HL-60 (cell line): Measurements from ENCODE around the gene MAPK10.

Experiments
- DNase-seq, 2 experiments: peaks; one replicate each; pipeline ENCODE4 v3.0.0-alpha.2; 2010 to 2020; ENCODE audit warnings: low read depth in 1 of 2, low spot score in 1 of 2
- H3K27ac ChIP-seq: fragments of 250-450 bp; sonication (Bioruptor Pico); replicated peaks from 2 replicates; pipeline ENCODE4 v1.5.1; 2020; ENCODE audit warnings: mild to moderate bottlenecking, moderate library complexity
- H3K27me3 ChIP-seq: fragments of 250-450 bp; sonication (Bioruptor Pico); 2 replicates; pipeline ENCODE4 v1.5.1; 2021; ENCODE audit warnings: mild to moderate bottlenecking, moderate library complexity; ENCODE audit not compliant: insufficient read depth, poor library complexity, severe bottlenecking
- H3K4me3 ChIP-seq: replicated peaks from 2 replicates; pipeline ENCODE4 v1.5.1; 2011; ENCODE audit warnings: mild to moderate bottlenecking, control low read depth, low read length; ENCODE audit not compliant: insufficient read depth
- GABPA ChIP-seq: IDR thresholded peaks from 2 replicates; pipeline ENCODE4 v1.6.1; 2012; ENCODE audit warnings: low read depth
- POLR2AphosphoS5 ChIP-seq: IDR thresholded peaks from 2 replicates; pipeline ENCODE4 v1.6.1; 2012; ENCODE audit warnings: low read depth
- SPI1 ChIP-seq: IDR thresholded peaks from 2 replicates; pipeline ENCODE4 v1.6.1; 2012; ENCODE audit warnings: low read depth, mild to moderate bottlenecking, borderline replicate concordance
- TF ChIP-seq, protein P1 (sequence below): IDR thresholded peaks from one replicate; pipeline ENCODE4 v1.5.1; 2011; ENCODE audit warnings: low read length, control low read depth, inconsistent platforms; ENCODE audit not compliant: insufficient read depth
- TF ChIP-seq, protein P2 (sequence below): IDR thresholded peaks from 2 replicates; pipeline ENCODE4 v1.6.1; 2012; ENCODE audit warnings: low read depth; ENCODE audit not compliant: insufficient replicate concordance

The MAPK10 gene

DNA sequence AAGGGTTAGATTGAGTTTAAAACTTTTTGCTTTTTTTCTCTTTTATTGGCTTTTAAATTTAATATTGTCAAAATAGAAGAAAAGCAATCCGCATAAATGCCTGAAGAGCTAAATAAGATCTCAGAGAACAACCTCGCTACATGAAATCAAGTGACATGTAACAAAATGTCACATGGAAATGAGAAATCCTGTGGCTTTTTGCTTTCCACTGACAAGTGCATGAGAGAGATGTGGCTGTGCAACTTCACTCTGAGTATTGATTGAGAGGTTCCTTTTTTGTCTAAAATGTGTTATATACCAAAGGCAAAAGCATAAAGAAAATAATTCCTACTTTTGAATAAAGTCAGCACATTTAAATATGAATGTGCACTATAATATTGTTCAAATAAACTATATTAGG is 263.5 kb downstream of the MAPK10 start:
- TF ChIP-seq POLR2AphosphoS5 (no peak), GABPA (no peak)
- TF ChIP-seq, protein P1, sequence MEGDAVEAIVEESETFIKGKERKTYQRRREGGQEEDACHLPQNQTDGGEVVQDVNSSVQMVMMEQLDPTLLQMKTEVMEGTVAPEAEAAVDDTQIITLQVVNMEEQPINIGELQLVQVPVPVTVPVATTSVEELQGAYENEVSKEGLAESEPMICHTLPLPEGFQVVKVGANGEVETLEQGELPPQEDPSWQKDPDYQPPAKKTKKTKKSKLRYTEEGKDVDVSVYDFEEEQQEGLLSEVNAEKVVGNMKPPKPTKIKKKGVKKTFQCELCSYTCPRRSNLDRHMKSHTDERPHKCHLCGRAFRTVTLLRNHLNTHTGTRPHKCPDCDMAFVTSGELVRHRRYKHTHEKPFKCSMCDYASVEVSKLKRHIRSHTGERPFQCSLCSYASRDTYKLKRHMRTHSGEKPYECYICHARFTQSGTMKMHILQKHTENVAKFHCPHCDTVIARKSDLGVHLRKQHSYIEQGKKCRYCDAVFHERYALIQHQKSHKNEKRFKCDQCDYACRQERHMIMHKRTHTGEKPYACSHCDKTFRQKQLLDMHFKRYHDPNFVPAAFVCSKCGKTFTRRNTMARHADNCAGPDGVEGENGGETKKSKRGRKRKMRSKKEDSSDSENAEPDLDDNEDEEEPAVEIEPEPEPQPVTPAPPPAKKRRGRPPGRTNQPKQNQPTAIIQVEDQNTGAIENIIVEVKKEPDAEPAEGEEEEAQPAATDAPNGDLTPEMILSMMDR: no peak
- TF ChIP-seq, protein P2, sequence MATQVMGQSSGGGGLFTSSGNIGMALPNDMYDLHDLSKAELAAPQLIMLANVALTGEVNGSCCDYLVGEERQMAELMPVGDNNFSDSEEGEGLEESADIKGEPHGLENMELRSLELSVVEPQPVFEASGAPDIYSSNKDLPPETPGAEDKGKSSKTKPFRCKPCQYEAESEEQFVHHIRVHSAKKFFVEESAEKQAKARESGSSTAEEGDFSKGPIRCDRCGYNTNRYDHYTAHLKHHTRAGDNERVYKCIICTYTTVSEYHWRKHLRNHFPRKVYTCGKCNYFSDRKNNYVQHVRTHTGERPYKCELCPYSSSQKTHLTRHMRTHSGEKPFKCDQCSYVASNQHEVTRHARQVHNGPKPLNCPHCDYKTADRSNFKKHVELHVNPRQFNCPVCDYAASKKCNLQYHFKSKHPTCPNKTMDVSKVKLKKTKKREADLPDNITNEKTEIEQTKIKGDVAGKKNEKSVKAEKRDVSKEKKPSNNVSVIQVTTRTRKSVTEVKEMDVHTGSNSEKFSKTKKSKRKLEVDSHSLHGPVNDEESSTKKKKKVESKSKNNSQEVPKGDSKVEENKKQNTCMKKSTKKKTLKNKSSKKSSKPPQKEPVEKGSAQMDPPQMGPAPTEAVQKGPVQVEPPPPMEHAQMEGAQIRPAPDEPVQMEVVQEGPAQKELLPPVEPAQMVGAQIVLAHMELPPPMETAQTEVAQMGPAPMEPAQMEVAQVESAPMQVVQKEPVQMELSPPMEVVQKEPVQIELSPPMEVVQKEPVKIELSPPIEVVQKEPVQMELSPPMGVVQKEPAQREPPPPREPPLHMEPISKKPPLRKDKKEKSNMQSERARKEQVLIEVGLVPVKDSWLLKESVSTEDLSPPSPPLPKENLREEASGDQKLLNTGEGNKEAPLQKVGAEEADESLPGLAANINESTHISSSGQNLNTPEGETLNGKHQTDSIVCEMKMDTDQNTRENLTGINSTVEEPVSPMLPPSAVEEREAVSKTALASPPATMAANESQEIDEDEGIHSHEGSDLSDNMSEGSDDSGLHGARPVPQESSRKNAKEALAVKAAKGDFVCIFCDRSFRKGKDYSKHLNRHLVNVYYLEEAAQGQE: no peak
- Histone ChIP-seq H3K4me3 (no peak overlapping the region), H3K27me3 (no peaks in the 10 kb centered on the region), H3K27ac (no peak overlapping the region)
- no peak for DNase-seq

DNA sequence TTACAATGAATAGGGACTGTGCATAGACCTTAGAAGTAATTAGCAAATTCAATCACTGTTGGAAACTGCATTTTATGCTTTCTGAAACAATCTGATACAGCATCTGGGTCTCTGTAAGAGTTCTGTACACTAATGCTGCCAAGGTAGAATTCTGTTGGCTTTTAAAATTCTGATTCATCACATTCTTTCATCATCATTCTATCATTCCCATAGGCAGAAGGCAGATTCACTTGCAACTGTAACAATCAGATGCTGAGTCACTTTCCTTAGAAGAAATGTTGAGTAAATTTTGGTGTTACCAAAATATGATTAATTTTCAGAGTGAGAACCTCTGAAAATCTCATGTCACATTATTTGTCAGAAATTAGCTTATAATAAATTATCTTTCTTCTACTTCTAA is 267.2 kb downstream of the MAPK10 start:
- Histone ChIP-seq H3K27ac (no peak overlapping the region), H3K27me3 (no peaks in the 10 kb centered on the region), H3K4me3 (no peak overlapping the region)
- TF ChIP-seq, protein P2: no peak
- TF ChIP-seq GABPA: no peak
- TF ChIP-seq POLR2AphosphoS5: no peak
- TF ChIP-seq SPI1: no peak
- TF ChIP-seq, protein P1: no peak
- no peak for DNase-seq

DNA sequence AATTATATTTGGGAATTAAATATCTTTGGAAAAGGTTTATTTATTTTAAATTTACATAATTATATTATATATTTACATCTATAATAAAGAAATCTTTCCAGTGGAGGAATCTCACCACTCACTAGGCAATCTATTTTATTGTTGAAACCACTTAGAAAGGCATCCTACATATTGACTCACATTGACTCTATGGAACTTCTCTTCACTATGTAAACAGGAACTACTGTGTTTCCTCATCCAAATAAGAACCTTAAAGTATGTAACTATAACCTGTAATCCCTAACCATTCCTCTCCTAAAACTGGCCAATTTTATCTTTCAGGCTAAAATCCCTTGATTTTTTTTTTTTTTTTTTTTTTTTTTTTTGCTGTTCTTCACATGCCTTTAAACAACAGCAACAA is 268.7 kb downstream of the MAPK10 start:
- no peak overlapping the region for H3K4me3 ChIP-seq
- H3K27me3 ChIP-seq: no peaks in the 10 kb centered on the region
- TF ChIP-seq, protein P2: no peak
- TF ChIP-seq, protein P1: no peak
- no peak for TF ChIP-seq GABPA
- TF ChIP-seq POLR2AphosphoS5: no peak
- no peak for TF ChIP-seq SPI1
- no peak for DNase-seq
- no peak overlapping the region for H3K27ac ChIP-seq
